K562 (cell line): ENCODE data around the gene PINK1. TPM values are rescaled to one million over a fixed set of nuclear protein-coding genes. Genes with fewer than 3 reads are reported as not detected.

ENCODE experiments used
- ATAC-seq: fragments of 200-7000 bp; cut with Tn5 transposase; 3 replicates; pipeline ENCODE4 v1.9.1; 2020; ENCODE audit warnings: moderate library complexity
- BruUV-seq: library from RNA; stranded (reverse); fragments of 400-500 nt; replicated peaks from 2 replicates; lab custom pipeline; 2021; lab: Mats Ljungman, UMichigan
- CTCF ChIA-PET: fragments of 300-600 bp; formaldehyde crosslinking; extraction: SDS; loops from one replicate; lab custom pipeline; 2021; ENCODE audit warnings: low intra/inter-chr PET ratio; lab: Yijun Ruan, JAX
- POLR2A ChIA-PET: fragments of 300-600, 350-650 bp; sonication (Branson Sonifier 250); formaldehyde crosslinking; extraction: SDS; loops from one replicate; lab custom pipeline; 2021; ENCODE audit warnings: antibody characterized with exemption, inconsistent platforms; lab: Yijun Ruan, JAX
- DNase-seq, 4 experiments: peaks; one replicate each; pipeline versions ENCODE4 v3.0.0 to v3.0.0-alpha.2; 2011 to 2018; ENCODE audit warnings: low spot score in 3 of 4, mixed read lengths in 3 of 4; ENCODE audit errors: extremely low read depth in 1 of 4
- FAIRE-seq: peaks from 2 replicates; lab custom pipeline; 2011; peaks lifted over from hg19 to GRCh38; lab: Jason Lieb, UNC
- H2AFZ ChIP-seq: 2 replicates; pipeline ENCODE4 v1.6.0; 2011; ENCODE audit warnings: low read depth, low read length, control low read depth, inconsistent platforms
- H3K27ac ChIP-seq: fragments of 200-600 bp; 3 replicates; pipeline ENCODE4 v1.8.0; 2011; ENCODE audit warnings: low read depth, mild to moderate bottlenecking, control low read depth, inconsistent platforms, low read length, moderate library complexity, mixed read lengths; ENCODE audit errors: extremely low read depth
- H3K27me3 ChIP-seq, 2 experiments: fragments of 300-600 bp in 1 of 2; 2 replicates in 1 of 2; 3 replicates in 1 of 2; pipeline versions ENCODE4 v1.6.0 to v1.8.0; 2011; ENCODE audit warnings: inconsistent platforms in 2 of 2, low read length in 2 of 2, mild to moderate bottlenecking in 1 of 2, mixed read lengths in 1 of 2, moderate library complexity in 1 of 2; ENCODE audit not compliant: control insufficient read depth in 2 of 2, insufficient read depth in 2 of 2
- H3K36me3 ChIP-seq: fragments of 300-600 bp; 3 replicates; pipeline ENCODE4 v1.8.0; 2011; ENCODE audit warnings: mild to moderate bottlenecking, low read length, inconsistent platforms; ENCODE audit not compliant: control insufficient read depth, insufficient read depth
- H3K4me1 ChIP-seq, 2 experiments: fragments of 200-600 bp in 1 of 2; replicated peaks in 1 of 2; 2 replicates in 1 of 2; 3 replicates in 1 of 2; pipeline versions ENCODE4 v1.5.1 to v1.8.0; 2011; ENCODE audit warnings: inconsistent platforms in 2 of 2, low read length in 2 of 2, mild to moderate bottlenecking in 1 of 2, mixed read lengths in 1 of 2, moderate library complexity in 1 of 2; ENCODE audit not compliant: control insufficient read depth in 2 of 2, insufficient read depth in 2 of 2
- H3K4me2 ChIP-seq: 2 replicates; pipeline ENCODE4 v1.6.1; 2011; ENCODE audit warnings: low read length, control low read depth, inconsistent platforms, mixed read lengths; ENCODE audit not compliant: insufficient read depth
- H3K4me3 ChIP-seq: fragments of 200-600 bp; sonication (generic), shearing (Covaris generic); 2 replicates; pipeline ENCODE4 v1.5.1; 2016; ENCODE audit warnings: control low read depth, inconsistent platforms
- H3K79me2 ChIP-seq: fragments of 200-600 bp; 3 replicates; pipeline ENCODE4 v1.8.0; 2011; ENCODE audit warnings: low read length, inconsistent platforms; ENCODE audit not compliant: control insufficient read depth, insufficient read depth
- H3K9ac ChIP-seq, 2 experiments: 2 replicates each; pipeline versions ENCODE4 v1.6.0 to v1.6.1; 2011; ENCODE audit warnings: low read depth in 2 of 2, low read length in 2 of 2, control low read depth in 1 of 2, inconsistent platforms in 1 of 2, mild to moderate bottlenecking in 1 of 2, mixed read lengths in 1 of 2; ENCODE audit not compliant: insufficient read depth in 1 of 2
- H3K9me1 ChIP-seq: one replicate; pipeline ENCODE4 v1.6.0; 2011; ENCODE audit warnings: inconsistent platforms, mild to moderate bottlenecking, low read length, moderate library complexity; ENCODE audit not compliant: control insufficient read depth, insufficient read depth
- H3K9me3 ChIP-seq: replicated peaks from 2 replicates; pipeline ENCODE4 v1.5.1; 2011; ENCODE audit warnings: low read depth, low read length, inconsistent platforms; ENCODE audit not compliant: control insufficient read depth, insufficient read depth
- H4K20me1 ChIP-seq: replicated peaks from 2 replicates; pipeline ENCODE4 v1.6.1; 2011; ENCODE audit warnings: low read length, inconsistent platforms, mixed read lengths; ENCODE audit not compliant: control insufficient read depth, insufficient read depth
- BRD4 ChIP-seq: fragments of 200-600 bp; sonication (generic); IDR thresholded peaks from 2 replicates; pipeline ENCODE4 v1.6.1; 2017; ENCODE audit warnings: inconsistent platforms
- CREM ChIP-seq: IDR thresholded peaks from 2 replicates; pipeline ENCODE4 v1.6.1; 2014; ENCODE audit warnings: antibody characterized with exemption, low read depth
- EP400 ChIP-seq: fragments of 450-650 bp; IDR thresholded peaks from 2 replicates; pipeline ENCODE4 v1.6.1; 2017; ENCODE audit warnings: antibody characterized with exemption, mild to moderate bottlenecking, moderate library complexity
- KLF16 ChIP-seq: IDR thresholded peaks from 2 replicates; pipeline ENCODE4 v1.6.1; 2016; ENCODE audit warnings: antibody characterized with exemption
- L3MBTL2 ChIP-seq: fragments of 450-650 bp; IDR thresholded peaks from 2 replicates; pipeline ENCODE4 v1.6.1; 2016; ENCODE audit warnings: mild to moderate bottlenecking, moderate library complexity
- NCOA1 ChIP-seq: fragments of 450-650 bp; IDR thresholded peaks from 2 replicates; pipeline ENCODE4 v1.6.1; 2016; ENCODE audit warnings: low read depth
- NR1H2 ChIP-seq: sonication (generic); formaldehyde crosslinking; IDR thresholded peaks from 2 replicates; pipeline ENCODE4 v1.4.0; 2020; ENCODE audit warnings: mild to moderate bottlenecking, missing genetic modification reagents
- SMAD2 ChIP-seq: fragments of 150-350 bp; IDR thresholded peaks from 2 replicates; pipeline ENCODE4 v1.6.1; 2014; ENCODE audit warnings: low read depth, mild to moderate bottlenecking, low read length
- SNIP1 ChIP-seq: fragments of 450-650 bp; IDR thresholded peaks from 2 replicates; pipeline ENCODE4 v1.7.1; 2017; ENCODE audit warnings: low read depth, mild to moderate bottlenecking
- STAT5B ChIP-seq: fragments of 250-450 bp; sonication (Bioruptor Pico); IDR thresholded peaks from 2 replicates; pipeline ENCODE4 v1.8.0; 2021; ENCODE audit warnings: mild to moderate bottlenecking, inconsistent platforms
- ZNF217 ChIP-seq: sonication (generic); formaldehyde crosslinking; IDR thresholded peaks from 2 replicates; pipeline ENCODE4 v1.8.0; 2022; ENCODE audit warnings: mild to moderate bottlenecking, missing genetic modification reagents
- ZNF347 ChIP-seq: fragments of 450-650 bp; formaldehyde crosslinking; IDR thresholded peaks from 2 replicates; pipeline ENCODE4 v1.4.0; 2020; ENCODE audit warnings: low read depth, mild to moderate bottlenecking, moderate library complexity
- ZNF436 ChIP-seq: fragments of 250-450, 450-650 bp; sonication (Bioruptor Pico); formaldehyde crosslinking; IDR thresholded peaks from 2 replicates; pipeline ENCODE4 v1.7.0; 2020; ENCODE audit warnings: mild to moderate bottlenecking
- ZNF444 ChIP-seq: fragments of 250-450 bp; sonication (Bioruptor Pico); IDR thresholded peaks from 2 replicates; pipeline ENCODE4 v1.4.0; 2020; ENCODE audit warnings: mild to moderate bottlenecking, moderate library complexity
- ZNF699 ChIP-seq: fragments of 250-450 bp; sonication (Bioruptor Pico); IDR thresholded peaks from 2 replicates; pipeline ENCODE4 v1.8.0; 2021; ENCODE audit warnings: mild to moderate bottlenecking, moderate library complexity; ENCODE audit not compliant: insufficient replicate concordance
- WGBS: fragments of 100-300 bp; shearing (Covaris generic); methylation state at CpG from one replicate; pipeline ENCODE4 v1.1.6; 2016; ENCODE audit warnings: low coverage, mixed read lengths; ENCODE audit not compliant: insufficient coverage; ENCODE audit errors: missing lambda C conversion rate; 5-methylcytosine and 5-hydroxymethylcytosine counted together
- in situ Hi-C: fragments of 300-500 bp; cut with MboI; formaldehyde crosslinking; loops from 4 replicates; pipeline ENCODE4 v1.15.0; 2018; ENCODE audit warnings: inconsistent platforms, mixed read lengths
- intact Hi-C: fragments of 100-400 bp; cut with micrococcal nuclease; formaldehyde crosslinking; loops from 2 replicates; pipeline ENCODE4 v1.14.2; 2022
- polyA plus RNA-seq, 8 experiments: library from polyadenylated mRNA; depleted of rRNA in 4 of 8; stranded (reverse) in 5 of 8; unstranded in 3 of 8; fragments of >200 nt; fragmentation: Nextera tagmentation in 2 of 8; fragmentation: Illumina TruSeq in 1 of 8; extraction: Ambion mirVana in 2 of 8; extraction: Trizol in 1 of 8; gene quantifications; 2 replicates each; pipeline versions ENCODE4 v1.2.1 to v1.2.3, GENCODE V29; 2011 to 2014; ENCODE audit warnings: inconsistent platforms in 1 of 8, missing spikeins in 1 of 8
- total RNA-seq, 7 experiments: library from RNA; depleted of rRNA in 6 of 7; stranded (reverse); fragments of >200 nt in 6 of 7; fragmentation: Illumina TruSeq in 2 of 7; extraction: Trizol in 2 of 7; gene quantifications; 2 replicates each; pipeline versions ENCODE4 v1.2.1 to v1.2.3, GENCODE V29; 2011 to 2021; ENCODE audit warnings: low replicate concordance in 1 of 7
- TF ChIP-seq, protein P1 (sequence below): sonication (generic); IDR thresholded peaks from 2 replicates; pipeline ENCODE4 v1.6.1; 2016
- TF ChIP-seq, protein P2 (sequence below): fragments of 450-650 bp; formaldehyde crosslinking; IDR thresholded peaks from 2 replicates; pipeline ENCODE4 v1.4.0; 2020; ENCODE audit warnings: mild to moderate bottlenecking, mixed read lengths
- TF ChIP-seq, protein P3 (sequence below): IDR thresholded peaks from 3 replicates; pipeline ENCODE4 v1.6.1; 2011; ENCODE audit warnings: borderline replicate concordance, mild to moderate bottlenecking; ENCODE audit not compliant: insufficient read length, insufficient read depth
- TF ChIP-seq, protein P4 (sequence below): fragments of 250-450 bp; sonication (Bioruptor Pico); IDR thresholded peaks from 2 replicates; pipeline ENCODE4 v1.8.0; 2022; ENCODE audit warnings: inconsistent platforms, mild to moderate bottlenecking, moderate library complexity, borderline replicate concordance

The PINK1 gene
- total and polyA plus RNA-seq, 9 of the 15 experiments (the other 6 are each of a cell fraction or from before 2014, with no cell fraction given) = 1.5 to 11.3 (median 6.8) TPM

DNA sequence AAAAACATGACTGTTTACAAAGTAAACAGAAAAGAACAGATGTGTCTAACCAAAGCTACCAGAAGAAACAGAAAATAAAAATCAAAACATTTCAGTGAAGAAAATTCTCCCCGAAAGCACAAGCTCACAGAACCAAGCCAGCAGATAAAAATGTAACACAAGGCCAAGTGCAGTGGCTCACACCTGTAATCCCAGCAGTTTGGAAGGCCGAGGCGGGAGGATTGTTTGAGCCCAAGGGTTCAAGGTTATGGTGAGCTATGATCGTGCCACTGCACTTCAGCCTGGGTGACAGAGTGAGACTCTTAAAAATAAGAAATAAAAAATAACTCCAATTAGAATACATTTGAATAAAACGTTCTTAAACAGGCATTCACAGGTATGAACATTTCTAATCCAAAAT lies 47.0 kb downstream of the PINK1 start:
- Histone ChIP-seq H3K4me3 (no peak overlapping the region), H3K36me3 (no peaks in the 10 kb centered on the region), H3K27ac (no peak overlapping the region), H3K4me2 (no peak overlapping the region), H3K9me1 (no peaks in the 10 kb centered on the region), H3K9me3 (no peaks in the 10 kb centered on the region; the same call in 1 of the 2 replicates), H2AFZ (no peak overlapping the region), H3K9ac (no peak overlapping the region), H4K20me1 (no peaks in the 10 kb centered on the region), H3K79me2 (no peaks in the 10 kb centered on the region), H3K27me3 (peaks cover 45 to 59% of the 10 kb centered on the region in 2 experiments), H3K4me1 (peaks cover 0 to 19% of the 10 kb centered on the region in 2 experiments; a peak in 2 of 5 replicates)
- intact Hi-C loops = no loop called here
- ATAC-seq (no peak), FAIRE-seq (no peak), DNase-seq (no peak)
- BruUV-seq = no TSS peak
- ChIA-PET CTCF (no interaction called here), POLR2A (no interaction called here)
- TF ChIP-seq CREM (no peak), NR1H2 (CRISPR knock-in tag) (no peak), ZNF444 (CRISPR knock-in tag) (no peak), ZNF436 (CRISPR knock-in tag) (no peak), EP400 (no peak), ZNF347 (CRISPR knock-in tag) (no peak), KLF16 (no peak), NCOA1 (no peak), BRD4 (no peak), SMAD2 (no peak), ZNF217 (no peak), SNIP1 (no peak), L3MBTL2 (no peak), ZNF699 (no peak), STAT5B (no peak)
- TF ChIP-seq, protein P1, sequence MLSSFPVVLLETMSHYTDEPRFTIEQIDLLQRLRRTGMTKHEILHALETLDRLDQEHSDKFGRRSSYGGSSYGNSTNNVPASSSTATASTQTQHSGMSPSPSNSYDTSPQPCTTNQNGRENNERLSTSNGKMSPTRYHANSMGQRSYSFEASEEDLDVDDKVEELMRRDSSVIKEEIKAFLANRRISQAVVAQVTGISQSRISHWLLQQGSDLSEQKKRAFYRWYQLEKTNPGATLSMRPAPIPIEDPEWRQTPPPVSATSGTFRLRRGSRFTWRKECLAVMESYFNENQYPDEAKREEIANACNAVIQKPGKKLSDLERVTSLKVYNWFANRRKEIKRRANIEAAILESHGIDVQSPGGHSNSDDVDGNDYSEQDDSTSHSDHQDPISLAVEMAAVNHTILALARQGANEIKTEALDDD = no peak
- TF ChIP-seq, protein P2, sequence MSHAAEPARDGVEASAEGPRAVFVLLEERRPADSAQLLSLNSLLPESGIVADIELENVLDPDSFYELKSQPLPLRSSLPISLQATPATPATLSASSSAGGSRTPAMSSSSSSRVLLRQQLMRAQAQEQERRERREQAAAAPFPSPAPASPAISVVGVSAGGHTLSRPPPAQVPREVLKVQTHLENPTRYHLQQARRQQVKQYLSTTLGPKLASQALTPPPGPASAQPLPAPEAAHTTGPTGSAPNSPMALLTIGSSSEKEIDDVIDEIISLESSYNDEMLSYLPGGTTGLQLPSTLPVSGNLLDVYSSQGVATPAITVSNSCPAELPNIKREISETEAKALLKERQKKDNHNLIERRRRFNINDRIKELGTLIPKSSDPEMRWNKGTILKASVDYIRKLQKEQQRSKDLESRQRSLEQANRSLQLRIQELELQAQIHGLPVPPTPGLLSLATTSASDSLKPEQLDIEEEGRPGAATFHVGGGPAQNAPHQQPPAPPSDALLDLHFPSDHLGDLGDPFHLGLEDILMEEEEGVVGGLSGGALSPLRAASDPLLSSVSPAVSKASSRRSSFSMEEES (CRISPR knock-in tag) = no peak
- TF ChIP-seq, protein P3, sequence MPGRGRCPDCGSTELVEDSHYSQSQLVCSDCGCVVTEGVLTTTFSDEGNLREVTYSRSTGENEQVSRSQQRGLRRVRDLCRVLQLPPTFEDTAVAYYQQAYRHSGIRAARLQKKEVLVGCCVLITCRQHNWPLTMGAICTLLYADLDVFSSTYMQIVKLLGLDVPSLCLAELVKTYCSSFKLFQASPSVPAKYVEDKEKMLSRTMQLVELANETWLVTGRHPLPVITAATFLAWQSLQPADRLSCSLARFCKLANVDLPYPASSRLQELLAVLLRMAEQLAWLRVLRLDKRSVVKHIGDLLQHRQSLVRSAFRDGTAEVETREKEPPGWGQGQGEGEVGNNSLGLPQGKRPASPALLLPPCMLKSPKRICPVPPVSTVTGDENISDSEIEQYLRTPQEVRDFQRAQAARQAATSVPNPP = no peak
- TF ChIP-seq, protein P4, sequence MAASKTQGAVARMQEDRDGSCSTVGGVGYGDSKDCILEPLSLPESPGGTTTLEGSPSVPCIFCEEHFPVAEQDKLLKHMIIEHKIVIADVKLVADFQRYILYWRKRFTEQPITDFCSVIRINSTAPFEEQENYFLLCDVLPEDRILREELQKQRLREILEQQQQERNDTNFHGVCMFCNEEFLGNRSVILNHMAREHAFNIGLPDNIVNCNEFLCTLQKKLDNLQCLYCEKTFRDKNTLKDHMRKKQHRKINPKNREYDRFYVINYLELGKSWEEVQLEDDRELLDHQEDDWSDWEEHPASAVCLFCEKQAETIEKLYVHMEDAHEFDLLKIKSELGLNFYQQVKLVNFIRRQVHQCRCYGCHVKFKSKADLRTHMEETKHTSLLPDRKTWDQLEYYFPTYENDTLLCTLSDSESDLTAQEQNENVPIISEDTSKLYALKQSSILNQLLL = no peak
- in situ Hi-C loops = no loop called here
- 9% methylated on average over 5 of the region's 5 CpGs for WGBS
